Jurkat, Clone E6-1 (cell line): ENCODE measurements around the gene CACNA1C.

Experiments used
- DNase-seq: peaks from one replicate; pipeline ENCODE4 v3.0.0-alpha.2; 2011; ENCODE audit warnings: low read depth, low spot score
- H3K4me3 ChIP-seq: 2 replicates; pipeline ENCODE4 v1.5.1; 2011; ENCODE audit warnings: mild to moderate bottlenecking, low read length, control low read depth, moderate library complexity

The CACNA1C gene

GRCh38 chr12:2179953-2180736, 127.4 kb downstream of the CACNA1C start:
- DNase-seq = no peak
- no peak overlapping the region for H3K4me3 ChIP-seq

GRCh38 chr12:2180737-2181082, 127.9 kb downstream of the CACNA1C start:
- no peak overlapping the region for H3K4me3 ChIP-seq
- DNase-seq = no peak

- peak; percentile 46 for DNase-seq
- H3K4me3 ChIP-seq = 0 out of 2 replicates have a peak overlapping the region, but pooled peaks have one; percentile 2
Measured at GRCh38 chr12:2183556-2184541, 131.1 kb downstream of the CACNA1C start.

DNA sequence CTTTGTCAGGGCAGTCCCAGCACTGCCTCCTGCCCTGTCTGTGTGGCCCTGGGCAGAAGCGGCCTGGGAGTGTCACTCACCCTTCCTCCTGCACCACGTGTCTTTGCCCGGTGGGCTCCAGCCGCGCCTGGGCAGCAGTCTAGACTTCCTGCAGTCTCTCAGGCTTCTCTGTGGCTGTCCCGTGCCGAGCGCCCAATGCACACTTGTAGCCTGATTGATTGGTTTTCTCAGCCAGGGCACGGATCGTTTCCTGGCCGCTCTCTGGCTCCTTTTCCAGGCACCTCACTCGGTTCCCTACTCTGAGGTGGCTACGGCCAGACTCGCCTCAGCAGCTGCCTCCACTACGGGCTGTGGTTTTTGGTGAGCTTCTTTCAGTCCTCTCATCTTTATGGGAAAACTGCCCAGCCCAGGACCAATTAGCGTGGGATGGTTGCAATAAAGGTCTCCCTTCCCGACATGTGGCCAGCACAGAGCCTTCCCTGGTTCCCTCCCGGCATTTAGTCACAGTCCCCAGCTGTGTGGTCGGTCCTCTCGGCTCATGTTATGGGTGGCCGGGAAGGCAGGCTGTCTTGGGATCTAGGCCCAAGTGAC, 133.1 kb downstream of the CACNA1C start:
- no peak overlapping the region for H3K4me3 ChIP-seq
- no peak for DNase-seq

DNA sequence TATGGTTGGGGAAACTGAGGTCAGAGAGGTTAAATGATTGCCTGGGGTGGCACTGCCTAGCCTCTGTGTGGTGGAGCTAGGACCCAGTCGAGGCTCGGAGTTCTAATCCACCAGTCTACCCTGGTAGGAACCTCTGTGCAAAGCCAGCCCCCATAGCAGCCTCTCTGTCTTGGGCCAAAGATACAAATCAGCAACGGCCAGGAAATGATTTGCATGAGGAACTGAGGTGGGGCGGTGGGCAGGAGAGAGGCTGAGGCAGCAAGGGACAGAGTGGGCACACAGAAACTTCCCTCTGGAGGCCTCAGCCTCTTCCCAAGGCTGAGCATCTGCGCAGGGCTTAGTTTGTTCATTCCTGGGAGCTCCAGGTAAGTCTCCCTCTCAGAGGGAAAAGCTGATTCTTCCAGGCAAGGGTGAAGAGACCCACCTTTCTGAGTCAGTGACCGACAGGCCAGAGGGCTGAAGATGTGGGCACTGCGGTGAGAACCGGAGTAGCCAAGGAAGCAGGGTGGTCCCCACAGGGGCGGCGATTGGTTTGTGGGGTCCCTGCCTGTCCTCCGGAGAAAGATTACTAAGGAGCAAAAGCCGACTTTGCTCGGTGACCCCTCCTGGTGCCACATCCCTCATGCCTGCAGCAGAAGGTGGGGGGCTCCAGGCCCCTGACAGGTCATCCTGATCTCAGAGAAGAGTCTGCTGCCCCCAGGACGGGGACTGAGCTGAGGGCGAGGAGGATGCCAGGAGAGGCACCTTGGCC, 134.6 kb downstream of the CACNA1C start:
- no peak for DNase-seq
- H3K4me3 ChIP-seq = no peak overlapping the region

DNA sequence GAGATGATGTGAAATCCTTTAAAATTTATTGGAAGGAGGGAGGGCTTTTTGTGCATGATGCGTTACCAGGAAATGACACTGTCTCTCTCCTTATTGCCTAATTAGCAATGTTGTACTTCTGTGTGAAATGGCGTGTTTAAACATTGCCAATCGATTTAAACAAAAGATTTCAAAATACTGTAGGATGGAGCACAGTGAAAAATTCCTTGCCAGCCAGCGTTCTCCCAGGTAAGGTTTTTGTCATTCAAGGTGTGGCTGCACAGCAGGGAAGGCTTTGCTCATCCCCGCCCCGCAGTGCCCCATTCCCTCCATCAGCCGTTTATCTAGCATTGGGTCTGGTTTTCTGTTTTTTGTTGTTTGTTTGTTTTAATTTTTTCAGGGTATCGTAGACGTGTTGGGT, 137.3 kb downstream of the CACNA1C start:
- H3K4me3 ChIP-seq = no peak overlapping the region

GRCh38 chr12:2190896-2191533, 138.2 kb downstream of the CACNA1C start:
- no peak for DNase-seq
- no peak overlapping the region for H3K4me3 ChIP-seq

More for the DNA sequence above, 137.3 kb downstream of the CACNA1C start:
- no peak for DNase-seq

- no peak for DNase-seq
- H3K4me3 ChIP-seq = no peak overlapping the region
Measured at GRCh38 chr12:2191534-2192153, 138.9 kb downstream of the CACNA1C start.

DNA sequence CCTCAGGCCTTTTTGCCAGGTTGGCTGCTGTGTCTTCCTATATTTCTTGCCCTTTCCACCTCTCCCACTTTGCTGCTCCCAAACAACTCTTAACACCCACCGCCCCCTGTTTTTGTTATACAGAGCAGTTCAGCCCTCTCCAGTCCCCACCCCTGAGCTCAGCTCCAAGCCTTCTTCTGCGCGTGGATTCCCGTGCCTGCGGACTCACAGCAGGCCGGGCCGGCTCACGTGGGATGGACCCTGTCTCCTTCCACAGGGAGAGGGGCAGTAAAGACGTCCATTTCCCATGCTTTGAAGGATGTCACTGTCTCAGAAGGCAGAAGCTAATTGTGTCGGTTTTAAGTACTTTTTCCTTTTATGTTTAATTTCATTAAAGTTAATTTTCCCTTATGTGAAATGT, 139.4 kb downstream of the CACNA1C start:
- no peak overlapping the region for H3K4me3 ChIP-seq
- DNase-seq = no peak

- DNase-seq = no peak
- no peak overlapping the region for H3K4me3 ChIP-seq
Measured at GRCh38 chr12:2194060-2194459, 141.3 kb downstream of the CACNA1C start.

DNA sequence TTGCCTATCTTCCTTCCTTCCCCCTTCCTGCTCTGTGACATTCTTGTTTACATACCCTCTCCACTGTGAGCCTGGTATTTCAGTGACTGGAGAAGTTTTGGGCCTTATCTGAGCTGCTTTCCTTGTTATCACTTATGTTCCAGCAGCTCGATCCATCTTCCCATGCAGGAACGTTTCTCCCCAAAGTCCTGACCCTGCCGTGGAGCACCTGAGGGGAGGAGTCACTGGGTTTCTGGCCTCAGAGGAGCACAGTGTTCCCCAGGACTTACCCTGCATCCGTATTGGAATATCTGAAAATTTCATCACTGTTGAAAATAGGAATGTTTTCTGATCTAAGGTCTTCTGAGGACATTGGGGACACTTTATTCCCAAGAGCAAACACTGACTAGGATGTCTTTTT, 141.8 kb downstream of the CACNA1C start:
- no peak for DNase-seq
- no peak overlapping the region for H3K4me3 ChIP-seq

- H3K4me3 ChIP-seq = no peak overlapping the region
- no peak for DNase-seq
Measured at GRCh38 chr12:2195085-2195484, 142.3 kb downstream of the CACNA1C start.

DNA sequence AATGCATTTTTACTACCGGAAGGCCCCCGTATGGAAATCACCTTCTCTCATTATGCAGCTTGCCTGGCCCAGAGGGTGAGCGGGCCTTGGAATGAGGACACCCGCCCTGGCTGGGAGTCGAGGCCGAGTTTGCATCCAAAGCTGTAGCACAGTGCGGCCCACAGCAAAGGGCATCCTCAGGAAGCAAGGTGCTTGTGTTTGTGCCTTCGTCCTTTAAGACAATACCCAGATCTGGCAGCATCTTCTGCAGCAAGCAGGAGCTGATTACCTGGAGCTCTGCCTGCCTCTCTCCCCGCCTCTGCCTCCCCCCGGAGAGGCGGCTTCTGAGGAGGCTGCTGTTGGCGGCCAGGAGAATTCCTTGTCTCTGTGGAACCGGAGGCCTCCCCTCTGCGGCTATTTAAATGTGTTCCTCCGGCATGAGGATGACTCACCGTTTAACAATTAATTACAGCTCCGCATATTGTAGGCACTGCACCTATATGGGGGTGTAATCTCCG, 145.3 kb downstream of the CACNA1C start:
- DNase-seq = no peak

GRCh38 chr12:2198542-2198941, 145.8 kb downstream of the CACNA1C start:
- H3K4me3 ChIP-seq = no peak overlapping the region
- no peak for DNase-seq

More for the DNA sequence above, 145.3 kb downstream of the CACNA1C start:
- no peak overlapping the region for H3K4me3 ChIP-seq

DNA sequence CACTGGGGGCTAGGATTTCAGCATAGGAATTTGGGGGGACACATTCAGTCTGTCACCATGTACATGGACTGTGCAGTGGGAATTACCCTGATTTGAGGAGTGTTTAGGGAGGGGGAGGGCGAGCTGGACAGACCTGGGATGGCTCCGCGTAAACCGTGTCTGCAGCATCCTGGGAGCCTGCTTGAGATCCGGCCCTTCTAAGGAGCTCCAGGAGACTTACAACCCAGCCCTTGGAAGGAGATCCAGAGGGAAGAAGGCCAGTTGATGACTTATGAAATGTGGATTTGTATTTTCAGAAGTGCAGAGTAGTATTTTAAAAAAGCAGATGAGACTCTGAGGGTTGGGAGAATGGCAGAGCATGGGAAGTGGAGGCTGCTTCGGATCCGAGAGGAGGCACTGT, 153.2 kb downstream of the CACNA1C start:
- H3K4me3 ChIP-seq = no peak overlapping the region
- no peak for DNase-seq

- no peak for DNase-seq
Measured at GRCh38 chr12:2208837-2209635, 156.2 kb downstream of the CACNA1C start.

GRCh38 chr12:2211119-2211518, 158.3 kb downstream of the CACNA1C start:
- no peak for DNase-seq

More at GRCh38 chr12:2208837-2209635, 156.2 kb downstream of the CACNA1C start:
- no peak overlapping the region for H3K4me3 ChIP-seq

More at GRCh38 chr12:2211119-2211518, 158.3 kb downstream of the CACNA1C start:
- H3K4me3 ChIP-seq = no peak overlapping the region
